Islet precursor cell (in vitro differentiated cells): ENCODE results near the gene FABP3.
A peak's percentile ranks its signal among the peaks of the same experiment; 100 is the strongest.

Experiments
- DNase-seq: peaks from one replicate; pipeline ENCODE4 v3.0.0-alpha.2; 2018

FABP3 gene

GRCh38 chr1:31373056-31373896 lies at the start of gene FABP3:
TSS of gene FABP3 (minus strand) at chr1:31373076. CDS start at chr1:31373014, 62 bp downstream.
- DNase-seq = peak; percentile 97

- peak; percentile 85 for DNase-seq
Observed at GRCh38 chr1:31421371-31422040, 48.6 kb upstream of the FABP3 start.

DNA sequence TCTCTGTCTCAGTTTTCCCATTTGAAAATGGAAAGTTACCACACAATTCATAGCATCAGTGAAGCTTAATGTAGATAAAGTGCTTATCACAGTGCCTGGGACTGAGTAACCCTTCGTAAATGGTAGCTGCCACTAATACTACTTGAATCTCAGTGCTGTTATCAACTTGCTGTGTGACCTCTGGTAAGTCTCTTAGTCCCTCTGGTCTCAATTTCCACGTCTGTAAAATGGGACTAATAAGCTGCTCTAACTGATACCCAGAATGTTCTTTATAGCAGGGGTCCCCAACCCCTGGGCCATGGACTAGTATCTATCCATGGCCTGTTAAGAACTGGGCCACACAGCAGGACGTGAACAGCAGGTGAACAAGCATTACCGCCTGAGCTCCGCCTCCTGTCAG lies 47.8 kb upstream of the FABP3 start:
- DNase-seq = no peak

- DNase-seq = no peak
Observed at GRCh38 chr1:31418626-31419323, 45.9 kb upstream of the FABP3 start.

DNA sequence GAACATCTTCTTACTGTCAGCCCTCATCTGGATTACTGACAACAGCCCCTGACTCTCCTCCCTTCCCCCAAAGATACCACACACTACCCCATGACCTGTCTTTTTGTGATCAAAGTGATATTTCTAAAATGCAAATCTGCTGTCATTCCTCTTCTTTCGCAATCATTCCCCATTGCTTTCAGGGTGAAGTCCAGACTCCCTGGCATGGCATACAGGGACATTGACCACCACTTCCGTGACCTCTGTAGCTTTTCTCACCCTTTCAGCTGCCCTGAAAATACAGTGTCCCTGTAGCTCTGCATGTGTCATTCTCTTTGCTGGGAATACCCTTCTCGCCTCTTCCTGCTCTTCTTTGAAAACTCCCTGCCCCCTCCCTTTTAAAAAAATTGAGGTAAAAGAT lies 44.3 kb upstream of the FABP3 start:
- DNase-seq = no peak

GRCh38 chr1:31416101-31416736 lies 43.3 kb upstream of the FABP3 start:
- DNase-seq = no peak

GRCh38 chr1:31415658-31416057 lies 42.8 kb upstream of the FABP3 start:
- DNase-seq = no peak

GRCh38 chr1:31414980-31415370 lies 42.1 kb upstream of the FABP3 start:
- DNase-seq = no peak

GRCh38 chr1:31413405-31414001 lies 40.6 kb upstream of the FABP3 start:
- no peak for DNase-seq

DNA sequence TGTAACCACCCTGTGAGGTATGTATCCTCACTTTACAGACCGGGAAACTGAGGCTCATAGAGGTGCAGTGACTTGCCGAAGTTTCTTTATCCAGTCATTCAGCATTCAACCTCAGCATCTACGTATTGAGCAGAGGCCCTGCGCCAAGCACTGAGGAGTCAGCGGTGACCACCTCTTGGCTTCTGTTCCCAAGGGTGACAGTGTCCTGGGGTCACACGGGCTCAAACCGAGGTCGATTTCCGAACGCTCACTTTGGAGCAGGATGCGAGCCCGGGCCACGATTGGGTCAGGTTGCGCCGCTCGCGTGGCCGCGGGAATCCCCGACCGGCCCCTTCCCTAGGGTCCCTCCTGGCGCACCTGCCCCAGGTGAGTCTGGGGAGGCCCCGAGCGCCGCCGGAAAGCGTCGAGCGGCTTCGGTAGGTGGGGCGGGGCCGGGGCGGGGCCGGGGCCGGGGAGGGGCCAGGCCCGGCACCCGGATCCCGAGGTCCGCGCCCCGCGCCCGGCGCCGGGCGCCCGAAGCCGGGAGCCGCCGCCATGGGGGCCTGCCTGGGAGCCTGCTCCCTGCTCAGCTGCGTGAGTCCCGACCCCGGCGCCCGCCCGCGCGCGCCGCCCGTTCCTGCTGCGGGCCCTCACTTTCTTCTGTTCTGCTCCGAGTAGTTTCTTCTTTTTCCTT lies 40.0 kb upstream of the FABP3 start, which contains the start of gene SERINC2:
Gene SERINC2, plus strand, starts transcription at position 482 of the 673 bp plus-strand sequence. Its CDS starts 53 bp downstream, at position 535.
- DNase-seq = no peak

DNA sequence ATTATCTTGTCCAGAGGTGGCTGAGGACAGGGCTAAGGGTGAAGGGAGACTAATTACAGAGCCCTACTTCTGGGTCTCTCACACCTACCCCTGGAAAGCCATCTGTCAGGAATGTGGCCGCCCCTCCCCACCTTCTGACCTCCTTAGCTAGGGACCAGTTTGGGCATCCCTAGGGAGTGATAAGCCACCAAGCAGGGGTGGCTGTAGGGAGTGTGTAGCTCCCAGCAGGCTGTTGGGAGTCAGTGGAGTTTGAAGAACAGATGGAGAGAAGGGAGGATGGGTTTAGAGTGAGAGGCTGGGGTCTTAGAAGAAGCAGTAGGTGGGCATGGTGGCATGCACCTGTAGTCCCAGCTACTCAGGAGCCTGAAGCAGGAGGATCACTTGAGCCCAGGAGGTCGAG lies 39.3 kb upstream of the FABP3 start:
- no peak for DNase-seq

DNA sequence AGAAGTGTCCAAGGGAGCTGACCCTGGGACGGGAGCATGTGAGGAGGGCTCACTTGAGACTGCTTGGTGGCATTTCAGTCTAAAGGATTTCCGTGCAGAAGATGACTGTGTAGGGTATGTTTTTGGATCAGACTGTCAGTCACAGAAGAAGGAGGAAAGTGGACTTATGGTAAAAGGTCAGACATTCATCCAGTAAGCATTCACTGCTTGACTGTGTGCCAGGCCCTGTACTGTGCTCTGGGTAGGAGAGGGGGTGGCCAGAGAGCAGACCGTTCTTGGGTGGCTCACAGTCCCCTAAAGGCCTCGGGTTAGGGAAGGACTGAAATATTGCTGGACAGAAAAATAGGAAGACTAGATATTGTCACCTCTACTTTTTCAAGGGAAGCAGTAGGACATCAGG lies 38.0 kb upstream of the FABP3 start:
- no peak for DNase-seq

DNA sequence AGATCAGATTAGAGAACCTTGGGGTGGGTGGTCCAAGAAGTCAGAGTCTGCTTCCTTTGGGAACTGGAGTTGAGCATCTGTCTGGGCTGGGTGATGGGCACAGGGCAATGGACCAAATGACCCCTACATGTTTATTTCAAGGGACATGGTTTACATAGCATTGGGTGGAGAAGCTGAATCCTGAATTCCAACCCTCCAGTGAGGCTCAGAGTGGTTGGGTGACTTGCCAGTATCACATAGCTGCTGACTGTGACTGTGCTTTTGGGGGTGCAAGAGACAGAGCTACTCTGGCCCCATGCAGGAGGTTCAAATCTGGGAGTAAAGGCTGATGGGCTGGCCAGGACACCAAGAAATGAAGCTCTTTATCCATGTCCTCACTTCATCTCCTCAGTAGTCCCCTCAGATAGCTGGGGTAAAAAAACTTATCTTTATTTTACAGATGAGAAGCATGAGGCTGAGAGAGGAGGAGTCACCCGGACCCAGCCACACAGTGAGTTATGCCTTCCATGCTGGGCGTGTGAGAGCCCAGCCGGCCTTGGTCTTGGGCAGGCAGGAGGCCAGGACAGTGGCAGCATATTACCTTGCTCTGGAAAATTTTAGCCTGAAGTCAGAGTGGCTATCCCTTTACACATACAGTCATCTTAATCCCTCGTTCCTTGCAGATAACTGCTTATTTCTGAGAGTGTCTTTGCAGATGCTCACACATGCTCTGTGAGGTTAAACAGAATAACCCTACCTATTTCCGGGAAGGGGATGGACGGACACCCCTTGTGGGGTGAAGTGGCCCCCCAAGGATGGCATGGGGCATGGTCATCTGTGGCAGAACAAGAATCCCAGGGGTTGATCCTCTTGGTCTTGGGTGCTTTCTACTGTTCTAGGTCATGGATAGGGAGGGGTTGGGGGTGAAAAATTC lies 37.3 kb upstream of the FABP3 start:
- no peak for DNase-seq

DNA sequence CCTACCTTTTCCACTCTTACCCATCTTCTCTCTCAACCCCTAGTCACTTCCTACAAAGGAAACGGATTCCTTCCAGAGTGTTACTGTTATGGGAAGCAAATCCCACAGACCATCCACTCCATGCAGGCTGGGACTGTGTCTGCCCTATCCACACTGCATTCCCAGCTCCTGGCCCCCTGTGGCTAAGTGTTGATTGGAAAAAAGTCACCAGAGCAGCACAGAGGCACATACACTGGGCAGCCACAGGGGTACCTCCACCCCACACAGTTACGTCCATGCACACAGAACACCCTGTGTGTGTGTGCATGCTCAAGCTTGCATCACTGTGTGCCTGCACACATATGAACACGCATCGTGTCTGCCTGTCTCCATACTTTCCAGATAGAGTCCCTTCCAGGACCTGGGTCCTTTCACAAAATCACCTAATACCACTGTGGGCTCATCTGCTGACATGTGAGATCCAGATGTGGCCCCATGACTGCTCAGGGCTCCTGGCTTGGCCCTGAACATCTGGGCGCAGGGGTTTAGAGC lies 36.0 kb upstream of the FABP3 start:
- no peak for DNase-seq

DNA sequence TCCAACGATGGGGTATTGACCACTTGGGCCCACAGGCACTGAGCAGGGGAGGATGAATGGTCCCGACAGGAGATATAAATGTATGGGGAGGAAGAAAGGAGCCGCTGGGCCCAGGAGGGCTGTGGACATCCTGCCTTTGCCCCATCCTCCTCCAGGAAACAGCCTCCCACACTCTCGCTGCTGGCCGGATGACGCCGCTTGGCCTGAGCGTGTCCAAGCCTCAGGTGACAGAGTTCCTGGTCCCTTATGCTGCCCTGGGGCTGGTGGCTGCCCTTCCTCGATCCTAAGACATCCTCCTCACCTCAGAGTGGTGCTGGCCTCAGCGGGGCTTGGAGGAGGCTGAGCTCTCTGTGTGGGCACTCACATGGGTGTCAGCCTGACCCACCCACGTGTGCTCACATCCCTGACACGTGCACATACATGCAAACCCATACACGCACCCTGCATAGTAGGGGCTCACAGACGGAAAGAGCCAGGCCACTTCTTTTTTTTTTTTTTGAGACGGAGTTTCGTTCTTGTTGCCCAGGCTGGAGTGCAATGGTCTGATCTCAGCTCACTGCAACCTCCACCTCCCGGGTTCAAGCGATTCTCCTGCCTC lies 34.3 kb upstream of the FABP3 start:
- no peak for DNase-seq

- DNase-seq = no peak
Observed at GRCh38 chr1:31405578-31406245, 32.8 kb upstream of the FABP3 start.

- no peak for DNase-seq
Observed at GRCh38 chr1:31401241-31401640, 28.4 kb upstream of the FABP3 start.

GRCh38 chr1:31400393-31400792 lies 27.5 kb upstream of the FABP3 start:
- DNase-seq = no peak

GRCh38 chr1:31399976-31400375 lies 27.1 kb upstream of the FABP3 start:
- DNase-seq = no peak

- no peak for DNase-seq
Observed at GRCh38 chr1:31398246-31398645, 25.4 kb upstream of the FABP3 start.
